ENCODE measurements around the gene CES2. TPM values are rescaled to one million over a fixed set of nuclear protein-coding genes. Genes with fewer than 3 reads are reported as not detected.

Gene CES2
- total RNA-seq, 4 donors from 2014 or later: 26.9 to 56.7 (median 35.1) TPM

- TF ChIP-seq, protein P1, sequence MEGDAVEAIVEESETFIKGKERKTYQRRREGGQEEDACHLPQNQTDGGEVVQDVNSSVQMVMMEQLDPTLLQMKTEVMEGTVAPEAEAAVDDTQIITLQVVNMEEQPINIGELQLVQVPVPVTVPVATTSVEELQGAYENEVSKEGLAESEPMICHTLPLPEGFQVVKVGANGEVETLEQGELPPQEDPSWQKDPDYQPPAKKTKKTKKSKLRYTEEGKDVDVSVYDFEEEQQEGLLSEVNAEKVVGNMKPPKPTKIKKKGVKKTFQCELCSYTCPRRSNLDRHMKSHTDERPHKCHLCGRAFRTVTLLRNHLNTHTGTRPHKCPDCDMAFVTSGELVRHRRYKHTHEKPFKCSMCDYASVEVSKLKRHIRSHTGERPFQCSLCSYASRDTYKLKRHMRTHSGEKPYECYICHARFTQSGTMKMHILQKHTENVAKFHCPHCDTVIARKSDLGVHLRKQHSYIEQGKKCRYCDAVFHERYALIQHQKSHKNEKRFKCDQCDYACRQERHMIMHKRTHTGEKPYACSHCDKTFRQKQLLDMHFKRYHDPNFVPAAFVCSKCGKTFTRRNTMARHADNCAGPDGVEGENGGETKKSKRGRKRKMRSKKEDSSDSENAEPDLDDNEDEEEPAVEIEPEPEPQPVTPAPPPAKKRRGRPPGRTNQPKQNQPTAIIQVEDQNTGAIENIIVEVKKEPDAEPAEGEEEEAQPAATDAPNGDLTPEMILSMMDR (IDR thresholded peaks at IDR 0.05; ENCODE audit: low read depth): no peak
These were observed 43.8 kb downstream of the CES2 start for GRCh38 chr16:66979011-66979717.

- TF ChIP-seq, protein P1 (IDR thresholded peaks at IDR 0.05; ENCODE audit: low read depth): no peak
These were observed 47.7 kb downstream of the CES2 start for GRCh38 chr16:66983033-66983432.

GRCh38 chr16:66984892-66985311 lies 49.6 kb downstream of the CES2 start:
- TF ChIP-seq, protein P1 (IDR thresholded peaks at IDR 0.05; ENCODE audit: low read depth): no peak

- TF ChIP-seq, protein P1 (IDR thresholded peaks at IDR 0.05; ENCODE audit: low read depth): no peak
These were observed 51.2 kb downstream of the CES2 start for GRCh38 chr16:66986559-66986958.

DNA sequence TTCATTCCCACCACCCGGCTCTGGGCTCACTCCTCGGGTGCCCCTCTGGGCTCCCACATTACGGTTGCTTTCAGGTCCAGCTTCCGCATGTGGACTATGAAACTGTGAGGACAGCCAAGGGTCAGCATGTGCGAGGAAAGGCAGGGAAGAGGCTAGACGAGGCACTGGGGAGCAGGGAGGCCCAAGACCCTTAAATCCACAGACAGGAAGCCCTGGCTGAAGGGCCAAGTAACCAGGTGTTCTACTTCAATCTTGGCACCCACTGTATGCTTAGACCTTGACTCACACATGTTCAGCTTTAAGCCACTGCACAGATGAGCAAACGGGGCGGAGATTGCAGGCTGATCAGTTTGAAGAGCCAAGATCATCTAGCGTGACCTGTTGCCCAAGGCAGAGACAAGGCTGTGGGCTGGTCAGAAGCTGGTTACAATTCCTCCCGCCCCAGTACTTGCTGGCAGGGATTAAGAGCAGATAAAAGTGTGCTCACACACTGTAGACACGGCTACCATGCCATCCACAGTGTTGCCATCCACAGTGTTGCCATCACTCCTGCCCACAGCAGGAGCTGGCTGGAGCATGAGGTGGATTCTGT lies 53.0 kb downstream of the CES2 start, which contains the start of gene CES4A:
CES4A (plus strand) TSS at position 393 of the 592 bp plus-strand sequence; CDS start at position 577, 184 bp downstream.
- TF ChIP-seq, protein P1 (IDR thresholded peaks at IDR 0.05; ENCODE audit: low read depth): no peak

GRCh38 chr16:66991545-66992077 lies 56.3 kb downstream of the CES2 start:
- TF ChIP-seq, protein P1 (IDR thresholded peaks at IDR 0.05; ENCODE audit: low read depth): no peak

Other genes starting within 250 kb of the CES2 start
- gene CMTM4, start 238.8 kb upstream of the CES2 start, total RNA-seq: 10 to 100 TPM; 12.1 to 16.0 (median 13.0) TPM
- gene DYNC1LI2, start 183.9 kb upstream of the CES2 start, total RNA-seq: 100 to 1,000 TPM; 123 to 210 (median 165) TPM
- gene TERB1, start 133.9 kb upstream of the CES2 start, total RNA-seq: under 1 TPM in 2 of 4 donors, not detected in 2; 0.33 to 0.68 TPM
- 10 to 100 TPM; 38.2 to 56.4 (median 46.4) TPM for gene NAE1, start 104.5 kb upstream of the CES2 start, total RNA-seq
- gene CA7, start 91.1 kb upstream of the CES2 start, total RNA-seq: not detected
- 10 to 100 TPM; 16.5 to 43.3 (median 31.1) TPM for gene PDP2, start 55.0 kb upstream of the CES2 start, total RNA-seq
- gene CDH16, start 16.6 kb upstream of the CES2 start, total RNA-seq: not detected
- 10 to 100 TPM in 2 of 4 donors, 1 to 10 TPM in 2; 2.4 to 15.9 (median 9.8) TPM for gene RRAD, start 10.0 kb upstream of the CES2 start, total RNA-seq
- 10 to 100 TPM; 59.2 to 67.0 (median 63.7) TPM for gene CIAO2B, start 1.1 kb upstream of the CES2 start, total RNA-seq
- 1 to 10 TPM in 3 of 4 donors, under 1 TPM in 1; 0.16 to 3.1 (median 1.9) TPM for gene CES3, start 25.8 kb downstream of the CES2 start, total RNA-seq
- 10 to 100 TPM in 1 of 4 donors, 1 to 10 TPM in 3; 5.4 to 25.2 (median 6.6) TPM for gene CES4A, start 53.1 kb downstream of the CES2 start, total RNA-seq
- 10 to 100 TPM; 35.2 to 46.2 (median 42.4) TPM for gene CBFB, start 93.6 kb downstream of the CES2 start, total RNA-seq
- 10 to 100 TPM; 15.1 to 30.1 (median 19.1) TPM for gene PHAF1, start 174.4 kb downstream of the CES2 start, total RNA-seq
- 1 to 10 TPM; 2.8 to 5.9 (median 4.6) TPM for gene B3GNT9, start 215.5 kb downstream of the CES2 start, total RNA-seq
- gene TRADD, start 224.4 kb downstream of the CES2 start, total RNA-seq: 10 to 100 TPM in 3 of 4 donors, 1 to 10 TPM in 1; 6.7 to 42.3 (median 33.6) TPM
- gene FBXL8, start 224.4 kb downstream of the CES2 start, total RNA-seq: 10 to 100 TPM in 3 of 4 donors, 1 to 10 TPM in 1; 4.2 to 13.2 (median 11.7) TPM
- gene HSF4, start 229.2 kb downstream of the CES2 start, total RNA-seq: 10 to 100 TPM; 17.3 to 44.3 (median 35.1) TPM
- gene NOL3, start 235.0 kb downstream of the CES2 start, total RNA-seq: 100 to 1,000 TPM in 1 of 4 donors, 10 to 100 TPM in 3; 22.9 to 106 (median 57.4) TPM
- gene MATCAP1, start 248.4 kb downstream of the CES2 start, total RNA-seq: 10 to 100 TPM; 10.1 to 36.9 (median 12.5) TPM

Measured in subcutaneous adipose tissue (tissue), 4 donors.